SH-SY5Y (cell line): ENCODE data around the gene DIS3L2.
"Not testable (repeated sequence)": the region's sequence is repeated elsewhere in the genome, so short reads cannot be mapped to it uniquely, and the experiment has no call there.

Experiments
- GATA2 ChIP-seq: IDR thresholded peaks from 2 replicates; pipeline ENCODE4 v1.6.1; 2011; ENCODE audit warnings: mild to moderate bottlenecking, low read depth, low read length
- GATA3 ChIP-seq: IDR thresholded peaks from 2 replicates; pipeline ENCODE4 v1.6.1; 2011; ENCODE audit warnings: low read depth, mild to moderate bottlenecking, low read length, moderate library complexity

DNA sequence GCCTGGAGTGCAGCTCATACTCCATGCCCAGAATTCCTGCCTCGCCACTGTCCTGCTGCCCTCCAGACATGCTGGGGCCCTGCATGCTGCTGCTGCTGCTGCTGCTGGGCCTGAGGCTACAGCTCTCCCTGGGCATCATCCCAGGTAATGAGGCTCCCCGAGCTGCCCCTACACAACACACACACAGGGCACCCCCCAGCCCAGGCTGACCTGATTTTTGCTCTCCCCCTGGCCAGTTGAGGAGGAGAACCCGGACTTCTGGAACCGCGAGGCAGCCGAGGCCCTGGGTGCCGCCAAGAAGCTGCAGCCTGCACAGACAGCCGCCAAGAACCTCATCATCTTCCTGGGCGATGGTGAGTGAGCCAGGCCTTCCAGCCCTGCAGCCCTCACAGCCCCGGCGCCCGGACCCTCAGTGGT lies 417.2 kb downstream of the DIS3L2 start, which contains the start of gene ALPP:
- TF ChIP-seq GATA2, GATA3: not testable (repeated sequence)
